ENCODE measurements around the gene KRT83. TPM values are rescaled to one million over a fixed set of nuclear protein-coding genes. Genes with fewer than 3 reads are reported as not detected.

Gene KRT83
- total RNA-seq, 1 experiment from 2014 or later, result not detected

DNA sequence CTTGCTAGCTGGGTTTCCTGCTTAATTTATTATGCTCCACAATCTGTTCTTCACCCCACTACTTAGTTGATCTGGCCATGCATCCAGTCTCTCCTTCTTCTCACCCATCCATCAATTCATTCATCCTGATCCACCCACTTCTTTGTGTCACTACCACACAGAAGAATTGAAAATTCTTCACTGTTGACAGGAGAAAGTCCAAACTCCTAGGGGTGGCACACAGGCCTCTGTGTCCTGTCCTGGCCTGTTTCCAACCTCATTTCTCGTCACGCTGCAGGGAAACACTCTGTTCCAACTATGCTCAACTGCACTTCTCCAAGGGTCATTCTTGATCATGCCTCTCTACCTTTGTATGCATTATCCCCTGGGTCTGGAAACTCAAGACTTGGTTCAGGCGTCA, 10.6 kb upstream of the KRT83 start:
- Histone ChIP-seq H3K9ac (ENCODE audit: extremely low read depth, insufficient read length, low read length) (no peak overlapping the region), H3K79me1 (ENCODE audit: insufficient read depth, low read depth, low read length, poor library complexity, severe bottlenecking) (no peaks in the 10 kb centered on the region), H2AFZ (ENCODE audit: low read length) (no peak overlapping the region), H3K56ac (ENCODE audit: insufficient read length, low read depth, low read length) (no peak overlapping the region), H2BK5ac (ENCODE audit: insufficient read length, low read length) (no peak overlapping the region), H3K27ac (ENCODE audit: insufficient read length, low read depth, low read length) (no peak overlapping the region), H4K5ac (ENCODE audit: insufficient read length, low read depth, low read length) (no peak overlapping the region), H4K20me1 (ENCODE audit: control insufficient read depth, insufficient read depth, insufficient read length) (no peaks in the 10 kb centered on the region), H3K9me3 (ENCODE audit: control insufficient read depth, low read depth, low read length) (no peaks in the 10 kb centered on the region), H2AK5ac (ENCODE audit: insufficient read length, low read length) (no peak overlapping the region), H3K4me1 (ENCODE audit: insufficient read depth, low read length) (0 out of 2 replicates have a peak, but pooled peaks cover 2% of the 10 kb centered on the region), H3K23me2 (ENCODE audit: insufficient read length, low read depth, low read length, poor library complexity, severe bottlenecking) (no peaks in the 10 kb centered on the region), H3K18ac (ENCODE audit: insufficient read length, low read depth, low read length) (no peak overlapping the region), H3K79me2 (ENCODE audit: insufficient read depth, low read length) (no peaks in the 10 kb centered on the region), H2BK20ac (ENCODE audit: low read depth, low read length, poor library complexity, severe bottlenecking) (no peak overlapping the region), H2BK12ac (ENCODE audit: insufficient read length, low read depth, low read length) (no peak overlapping the region), H3K4ac (ENCODE audit: low read depth, low read length) (no peak overlapping the region), H3K27me3 (ENCODE audit: insufficient read depth, low read length) (no peaks in the 10 kb centered on the region), H2BK120ac (ENCODE audit: low read depth, low read length, poor library complexity, severe bottlenecking) (no peak overlapping the region), H4K91ac (ENCODE audit: insufficient read length, low read depth, low read length) (no peak overlapping the region), H4K8ac (replicated peaks; ENCODE audit: insufficient read length, low read depth, low read length) (no peak overlapping the region), H3T11ph (ENCODE audit: low read length) (no peak overlapping the region), H3K14ac (ENCODE audit: insufficient read depth, low read length) (no peak overlapping the region), H2BK15ac (ENCODE audit: low read depth, low read length) (no peak overlapping the region), H3K23ac (ENCODE audit: insufficient read length, low read depth, low read length) (no peak overlapping the region), H3K4me2 (ENCODE audit: insufficient read depth, insufficient read length, low read length) (no peak overlapping the region)
- TF ChIP-seq, protein P1, sequence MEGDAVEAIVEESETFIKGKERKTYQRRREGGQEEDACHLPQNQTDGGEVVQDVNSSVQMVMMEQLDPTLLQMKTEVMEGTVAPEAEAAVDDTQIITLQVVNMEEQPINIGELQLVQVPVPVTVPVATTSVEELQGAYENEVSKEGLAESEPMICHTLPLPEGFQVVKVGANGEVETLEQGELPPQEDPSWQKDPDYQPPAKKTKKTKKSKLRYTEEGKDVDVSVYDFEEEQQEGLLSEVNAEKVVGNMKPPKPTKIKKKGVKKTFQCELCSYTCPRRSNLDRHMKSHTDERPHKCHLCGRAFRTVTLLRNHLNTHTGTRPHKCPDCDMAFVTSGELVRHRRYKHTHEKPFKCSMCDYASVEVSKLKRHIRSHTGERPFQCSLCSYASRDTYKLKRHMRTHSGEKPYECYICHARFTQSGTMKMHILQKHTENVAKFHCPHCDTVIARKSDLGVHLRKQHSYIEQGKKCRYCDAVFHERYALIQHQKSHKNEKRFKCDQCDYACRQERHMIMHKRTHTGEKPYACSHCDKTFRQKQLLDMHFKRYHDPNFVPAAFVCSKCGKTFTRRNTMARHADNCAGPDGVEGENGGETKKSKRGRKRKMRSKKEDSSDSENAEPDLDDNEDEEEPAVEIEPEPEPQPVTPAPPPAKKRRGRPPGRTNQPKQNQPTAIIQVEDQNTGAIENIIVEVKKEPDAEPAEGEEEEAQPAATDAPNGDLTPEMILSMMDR (conservative IDR thresholded peaks at IDR 0.05), result no peak
- Mint-ChIP-seq H3K27me3 (ENCODE audit: low read depth) (peaks cover 5% of the 10 kb centered on the region), H3K27ac (no peak overlapping the region), H3K4me3 (no peak overlapping the region), H3K4me1 (peaks cover 13 to 15% of the 10 kb centered on the region in 2 experiments), H3K36me3 (ENCODE audit: insufficient read depth in 1 of 3, low read depth in 3 of 3) (no peaks in the 10 kb centered on the region), H3K9me3 (no peaks in the 10 kb centered on the region)
- no peak for DNase-seq
- no CpG with 5 or more reads among the region's 3 CpGs for WGBS (ENCODE audit: extremely low coverage, insufficient read length, low lambda C conversion rate)
